H1 (cell line): ENCODE data around the gene TLK2. TPM values are rescaled to one million over a fixed set of nuclear protein-coding genes. Genes with fewer than 3 reads are reported as not detected.
A peak's percentile ranks its signal among the peaks of the same experiment; 100 is the strongest.
"Not testable (repeated sequence)": the region's sequence is repeated elsewhere in the genome, so short reads cannot be mapped to it uniquely, and the experiment has no call there.

Experiments
- CTCF ChIA-PET: fragments of 300-600 bp; sonication (Branson Sonifier 250); formaldehyde crosslinking; loops from one replicate; lab custom pipeline; 2021; ENCODE audit not compliant: partially characterized antibody; lab: Charles Lee
- POLR2A ChIA-PET: fragments of 300-600 bp; sonication (Branson Sonifier 250); formaldehyde crosslinking; loops from one replicate; lab custom pipeline; 2021; ENCODE audit warnings: inconsistent platforms; ENCODE audit not compliant: partially characterized antibody; lab: Charles Lee
- DNase-seq, 2 experiments: peaks; one replicate each; pipeline versions ENCODE4 v3.0.0 to v3.0.0-alpha.2; 2010 to 2022; ENCODE audit warnings: low spot score in 2 of 2, low read depth in 1 of 2, mixed read lengths in 1 of 2
- FAIRE-seq: peaks from 2 replicates; lab custom pipeline; 2011; peaks lifted over from hg19 to GRCh38; lab: Jason Lieb, UNC
- H2AFZ ChIP-seq: 2 replicates; pipeline ENCODE4 v1.8.1; 2012; ENCODE audit warnings: low read length, inconsistent platforms
- H2AK5ac ChIP-seq: 2 replicates; pipeline ENCODE4 v1.6.1; 2013; ENCODE audit warnings: low read depth, low read length
- H2BK120ac ChIP-seq: replicated peaks from 2 replicates; pipeline ENCODE3; 2013; ENCODE audit warnings: low read depth, low read length, inconsistent platforms
- H2BK12ac ChIP-seq: 2 replicates; pipeline ENCODE4 v1.6.1; 2013; ENCODE audit warnings: low read depth, low read length
- H2BK15ac ChIP-seq: 2 replicates; pipeline ENCODE4 v1.6.1; 2013; ENCODE audit warnings: low read length
- H2BK20ac ChIP-seq: 2 replicates; pipeline ENCODE4 v1.6.1; 2013; ENCODE audit warnings: low read length
- H2BK5ac ChIP-seq: 2 replicates; pipeline ENCODE4 v1.6.1; 2013; ENCODE audit warnings: low read depth, low read length
- H3K14ac ChIP-seq: 2 replicates; pipeline ENCODE4 v1.6.1; 2013; ENCODE audit warnings: inconsistent platforms; ENCODE audit not compliant: insufficient read length
- H3K18ac ChIP-seq: 2 replicates; pipeline ENCODE4 v1.6.1; 2013; ENCODE audit warnings: low read length; ENCODE audit errors: extremely low read depth
- H3K23ac ChIP-seq: 2 replicates; pipeline ENCODE4 v1.6.1; 2013; ENCODE audit warnings: inconsistent platforms; ENCODE audit not compliant: insufficient read length
- H3K23me2 ChIP-seq: 2 replicates; pipeline ENCODE4 v1.6.1; 2013; ENCODE audit warnings: low read depth, low read length
- H3K27ac ChIP-seq: 2 replicates; pipeline ENCODE4 v1.6.1; 2011; ENCODE audit warnings: low read depth, low read length, inconsistent platforms
- H3K27me3 ChIP-seq, 4 experiments: replicated peaks in 1 of 4; 1 replicate in 1 of 4; 2 replicates in 3 of 4; pipeline versions ENCODE4 v1.6.1 to v1.8.1; 2011 to 2013; ENCODE audit warnings: low read length in 3 of 4, mild to moderate bottlenecking in 3 of 4, inconsistent platforms in 2 of 4, mixed read lengths in 2 of 4, moderate library complexity in 1 of 4; ENCODE audit not compliant: control insufficient read depth in 3 of 4, insufficient read depth in 3 of 4; ENCODE audit errors: extremely low read depth in 1 of 4
- H3K36me3 ChIP-seq, 4 experiments: 2 replicates each; pipeline versions ENCODE4 v1.6.1 to v1.8.1; 2011 to 2013; ENCODE audit warnings: mild to moderate bottlenecking in 4 of 4, low read length in 3 of 4, moderate library complexity in 2 of 4, control low read depth in 1 of 4, inconsistent platforms in 1 of 4; ENCODE audit not compliant: insufficient read depth in 4 of 4, control insufficient read depth in 2 of 4
- H3K4ac ChIP-seq: replicated peaks from 2 replicates; pipeline ENCODE3; 2013; ENCODE audit warnings: low read length, low read depth, mixed read lengths, inconsistent platforms; ENCODE audit not compliant: insufficient read length
- H3K4me1 ChIP-seq, 4 experiments: replicated peaks in 1 of 4; 1 replicate in 1 of 4; 2 replicates in 3 of 4; pipeline versions ENCODE4 v1.6.1 to v1.8.1; 2011 to 2013; ENCODE audit warnings: low read length in 3 of 4, inconsistent platforms in 2 of 4, mixed read lengths in 1 of 4; ENCODE audit not compliant: insufficient read depth in 4 of 4, control insufficient read depth in 3 of 4
- H3K4me2 ChIP-seq, 2 experiments: 2 replicates each; pipeline versions ENCODE4 v1.6.1 to v1.8.1; 2011 to 2013; ENCODE audit warnings: low read depth in 2 of 2, low read length in 2 of 2, control low read depth in 1 of 2, inconsistent platforms in 1 of 2, mild to moderate bottlenecking in 1 of 2; ENCODE audit not compliant: insufficient read depth in 1 of 2
- H3K4me3 ChIP-seq, 4 experiments: fragments of 200-600, 300-600 bp in 1 of 4; sonication (generic), shearing (Covaris generic), sonication (Bioruptor Twin) in 1 of 4; 2 replicates each; pipeline versions ENCODE4 v1.5.1 to v1.8.1; 2011 to 2016; ENCODE audit warnings: low read length in 4 of 4, low read depth in 3 of 4, control low read depth in 2 of 4, inconsistent platforms in 2 of 4, mild to moderate bottlenecking in 2 of 4, mixed read lengths in 1 of 4, moderate library complexity in 1 of 4; ENCODE audit not compliant: insufficient read depth in 2 of 4; ENCODE audit errors: extremely low read depth in 1 of 4
- H3K56ac ChIP-seq: replicated peaks from 2 replicates; pipeline ENCODE3; 2013; ENCODE audit warnings: low read depth, mild to moderate bottlenecking, mixed read lengths, low read length, inconsistent platforms; ENCODE audit not compliant: insufficient read length
- H3K79me1 ChIP-seq: 2 replicates; pipeline ENCODE4 v1.6.1; 2013; ENCODE audit warnings: low read depth, low read length, control low read depth
- H3K79me2 ChIP-seq, 2 experiments: 2 replicates each; pipeline versions ENCODE4 v1.6.1 to v1.8.1; 2012 to 2013; ENCODE audit warnings: low read length in 2 of 2, mild to moderate bottlenecking in 2 of 2, inconsistent platforms in 1 of 2; ENCODE audit not compliant: insufficient read depth in 2 of 2, control insufficient read depth in 1 of 2
- H3K9ac ChIP-seq, 4 experiments: replicated peaks in 1 of 4; 1 replicate in 1 of 4; 2 replicates in 3 of 4; pipeline versions ENCODE4 v1.6.1 to v1.8.1; 2011 to 2013; ENCODE audit warnings: low read depth in 3 of 4, low read length in 3 of 4, control low read depth in 2 of 4, mild to moderate bottlenecking in 2 of 4, moderate library complexity in 2 of 4, inconsistent platforms in 1 of 4; ENCODE audit errors: extremely low read depth in 1 of 4
- H3K9me3 ChIP-seq, 2 experiments: 2 replicates each; pipeline versions ENCODE4 v1.6.1 to v1.8.1; 2012 to 2013; ENCODE audit warnings: mild to moderate bottlenecking in 2 of 2, moderate library complexity in 2 of 2, control low read depth in 1 of 2, inconsistent platforms in 1 of 2, low read depth in 1 of 2, low read length in 1 of 2, mixed read lengths in 1 of 2; ENCODE audit not compliant: insufficient read depth in 2 of 2
- H4K20me1 ChIP-seq, 2 experiments: replicated peaks in 1 of 2; 2 replicates each; pipeline versions ENCODE3 to v1.8.1; 2011 to 2013; ENCODE audit warnings: inconsistent platforms in 2 of 2, low read length in 2 of 2, mild to moderate bottlenecking in 1 of 2; ENCODE audit not compliant: insufficient read depth in 2 of 2, control insufficient read depth in 1 of 2
- H4K5ac ChIP-seq: 2 replicates; pipeline ENCODE4 v1.6.1; 2013; ENCODE audit warnings: low read length, low read depth, mixed read lengths, inconsistent platforms; ENCODE audit not compliant: insufficient read length
- H4K8ac ChIP-seq: 2 replicates; pipeline ENCODE4 v1.8.0; 2013; ENCODE audit warnings: mild to moderate bottlenecking, moderate library complexity, low read length, inconsistent platforms; ENCODE audit not compliant: insufficient read depth; ENCODE audit errors: extremely low read depth
- H4K91ac ChIP-seq: replicated peaks from 2 replicates; pipeline ENCODE3; 2013; ENCODE audit warnings: low read length, mixed read lengths, inconsistent platforms; ENCODE audit not compliant: insufficient read length
- WGBS, 2 experiments: shearing (Covaris generic) in 1 of 2; methylation state at CpG; one replicate each; pipeline versions ENCODE4 v1.1.6 to v1.1.7; 2013 to 2015; ENCODE audit warnings: low lambda C conversion rate in 2 of 2, mixed read lengths in 2 of 2, inconsistent platforms in 1 of 2, low coverage in 1 of 2, missing lambda C conversion rate in 1 of 2; ENCODE audit not compliant: insufficient replicate concordance in 2 of 2, insufficient coverage in 1 of 2, insufficient read length in 1 of 2; ENCODE audit errors: extremely low coverage in 1 of 2, missing lambda C conversion rate in 1 of 2; 5-methylcytosine and 5-hydroxymethylcytosine counted together
- polyA plus RNA-seq, 7 experiments: library from polyadenylated mRNA; depleted of rRNA in 3 of 7; stranded (reverse) in 5 of 7; unstranded in 2 of 7; fragments of >200 nt in 5 of 7; fragments of 200-250 nt in 2 of 7; gene quantifications; 1 replicate in 5 of 7; 2 replicates in 1 of 7; 4 replicates in 1 of 7; pipeline versions ENCODE4 v1.2.1 to v1.2.3, GENCODE V29; 2011 to 2013; ENCODE audit warnings: missing spikeins in 2 of 7, mixed read lengths in 2 of 7
- total RNA-seq: library from RNA; stranded (reverse); fragmentation: NEBNext Ultra II Directional; extraction: Animal tissue kit (Norgen Biotek cat#: 25700); gene quantifications from 2 replicates; pipeline ENCODE4 v1.2.1, GENCODE V29; 2021

The TLK2 gene
- total and polyA plus RNA-seq, 2 of the 8 experiments (the other 6 are each of a cell fraction or from before 2014, with no cell fraction given), result 43.1 to 59.9 TPM

DNA sequence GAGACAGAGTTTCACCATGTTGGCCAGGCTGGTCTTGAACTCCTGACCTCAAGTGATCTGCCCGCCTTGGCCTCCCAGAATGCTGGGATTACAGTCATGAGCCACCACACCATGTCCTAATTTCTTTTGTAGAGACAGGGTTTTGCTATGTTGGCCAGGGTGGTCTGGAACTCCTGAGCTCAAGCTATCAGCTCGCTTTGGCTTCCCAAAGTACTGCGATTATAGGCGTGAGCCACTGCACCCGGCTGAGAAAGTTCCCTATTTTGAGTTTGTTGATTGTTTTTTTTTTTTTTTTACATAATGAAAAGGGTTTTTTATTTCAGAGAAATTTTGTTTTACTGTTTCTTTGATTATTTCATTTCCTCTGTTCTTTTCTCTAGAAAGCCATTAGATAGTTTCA lies 67.4 kb downstream of the TLK2 start:
- H3K27me3 ChIP-seq, H3K36me3 ChIP-seq, POLR2A ChIA-PET, H4K5ac ChIP-seq, H3K23me2 ChIP-seq, H2BK5ac ChIP-seq, H3K14ac ChIP-seq, H3K9ac ChIP-seq, H3K9me3 ChIP-seq, H3K4ac ChIP-seq, H4K8ac ChIP-seq, H2AK5ac ChIP-seq, FAIRE-seq, H3K18ac ChIP-seq, H4K91ac ChIP-seq, H3K79me1 ChIP-seq, H3K23ac ChIP-seq, H2AFZ ChIP-seq, H3K4me1 ChIP-seq, H2BK20ac ChIP-seq, H2BK120ac ChIP-seq, H3K4me2 ChIP-seq, H4K20me1 ChIP-seq, H3K4me3 ChIP-seq, DNase-seq, H3K56ac ChIP-seq, H2BK15ac ChIP-seq, H3K27ac ChIP-seq: not testable (repeated sequence)
- CTCF ChIA-PET, result interaction anchor here (0.6 kb wide), 1 partner anchor 182 kb away, joined by 3 read pairs; no protein-coding TSS in a partner anchor
- Histone ChIP-seq H2BK12ac (0 out of 2 replicates have a peak overlapping the region, but pooled peaks have one; percentile 68), H3K79me2 (peaks cover 0 to 18% of the 10 kb centered on the region in 2 experiments; a peak in 2 of 4 replicates)
- 82% methylated on average over 5 of the region's 5 CpGs; no CpG with 5 or more reads in 1 of the 2 experiments for WGBS, 2 experiments
